BLaER1 treated with 17β-estradiol and CSF1 and Interleukin-3, amounts not matched to agents 10 nM and 100 nM (cell line): Measurements from ENCODE around the gene RTF1.

Source experiments
- H3K27ac ChIP-seq, 11 experiments: shearing (Covaris generic); formaldehyde crosslinking; 2 replicates each; pipeline ENCODE4 v1.8.1; 2022
- H3K27me3 ChIP-seq, 11 experiments: shearing (Covaris generic); formaldehyde crosslinking; 2 replicates each; pipeline ENCODE4 v1.8.1; 2022
- H3K36me3 ChIP-seq, 11 experiments: shearing (Covaris generic); formaldehyde crosslinking; 2 replicates each; pipeline ENCODE4 v1.8.1; 2022
- H3K4me1 ChIP-seq, 10 experiments: shearing (Covaris generic); formaldehyde crosslinking; 2 replicates each; pipeline ENCODE4 v1.8.1; 2022
- H3K4me2 ChIP-seq, 11 experiments: shearing (Covaris generic); formaldehyde crosslinking; 2 replicates each; pipeline ENCODE4 v1.8.1; 2022
- H3K4me3 ChIP-seq, 10 experiments: shearing (Covaris generic); formaldehyde crosslinking; 2 replicates each; pipeline ENCODE4 v1.8.1; 2022
- H3K9ac ChIP-seq, 11 experiments: shearing (Covaris generic); formaldehyde crosslinking; 2 replicates each; pipeline ENCODE4 v1.8.1; 2022
- H3K9me3 ChIP-seq, 11 experiments: shearing (Covaris generic); formaldehyde crosslinking; replicated peaks in 1 of 11; 2 replicates each; pipeline ENCODE4 v1.8.1; 2022
- H4K20me1 ChIP-seq, 11 experiments: shearing (Covaris generic); formaldehyde crosslinking; 2 replicates each; pipeline ENCODE4 v1.8.1; 2022
- Cebpa-rat ChIP-seq, 11 experiments: shearing (Covaris generic); IDR thresholded peaks; 2 replicates each; pipeline ENCODE4 v1.8.1; 2022

The RTF1 gene

DNA sequence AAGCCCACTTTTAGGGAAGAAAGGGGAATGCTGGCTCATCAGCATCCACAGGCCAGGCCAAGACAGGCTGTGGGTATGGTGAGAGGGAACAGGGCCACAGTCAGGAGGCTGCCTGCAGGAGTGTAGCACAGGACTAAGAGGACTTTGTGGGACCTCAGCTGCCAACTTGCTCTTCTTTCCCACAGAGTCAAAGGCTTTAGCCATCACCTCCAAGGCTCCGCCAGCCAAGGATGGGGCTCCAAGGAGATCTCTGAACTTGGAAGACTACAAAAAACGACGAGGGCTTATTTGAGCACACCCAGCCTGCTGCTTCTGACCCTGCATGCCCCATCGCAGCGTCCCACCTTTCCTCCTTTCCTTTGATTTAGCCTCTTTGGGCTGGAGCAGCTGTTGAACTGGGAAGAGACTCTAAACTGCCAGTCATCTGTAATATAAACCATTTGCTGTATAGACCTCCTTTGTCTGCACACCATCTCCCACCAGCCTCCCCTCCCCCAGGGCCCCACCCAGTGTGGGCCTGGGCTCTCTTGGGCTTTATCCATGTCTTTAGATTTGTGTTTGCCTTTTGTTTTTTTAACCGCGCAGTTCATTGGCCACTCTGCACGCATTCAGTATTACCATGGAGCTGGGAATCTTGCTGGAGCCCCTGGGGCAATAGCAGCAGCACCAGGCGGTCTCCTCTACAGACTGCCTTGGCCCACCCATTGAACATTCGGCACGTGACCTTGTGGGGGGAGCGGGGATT lies 63.7 kb downstream of the RTF1 start:
- Histone ChIP-seq H3K9ac (no peak overlapping the region), H3K9me3 (peaks cover 0 to 20% (median 14%) of the 10 kb centered on the region in 11 experiments; a peak in 15 of 22 replicates), H3K4me2 (no peak overlapping the region), H3K27ac (no peak overlapping the region), H4K20me1 (peaks cover 0 to 12% (median 0%) of the 10 kb centered on the region in 11 experiments; a peak in 4 of 22 replicates), H3K36me3 (peaks cover 74 to 92% (median 86%) of the 10 kb centered on the region in 11 experiments), H3K4me1 (peaks cover 0 to 16% (median 3%) of the 10 kb centered on the region in 10 experiments; a peak in 10 of 20 replicates), H3K4me3 (no peak overlapping the region), H3K27me3 (no peaks in the 10 kb centered on the region)
- no peak for TF ChIP-seq Cebpa-rat (IDR thresholded peaks at IDR 0.05)

DNA sequence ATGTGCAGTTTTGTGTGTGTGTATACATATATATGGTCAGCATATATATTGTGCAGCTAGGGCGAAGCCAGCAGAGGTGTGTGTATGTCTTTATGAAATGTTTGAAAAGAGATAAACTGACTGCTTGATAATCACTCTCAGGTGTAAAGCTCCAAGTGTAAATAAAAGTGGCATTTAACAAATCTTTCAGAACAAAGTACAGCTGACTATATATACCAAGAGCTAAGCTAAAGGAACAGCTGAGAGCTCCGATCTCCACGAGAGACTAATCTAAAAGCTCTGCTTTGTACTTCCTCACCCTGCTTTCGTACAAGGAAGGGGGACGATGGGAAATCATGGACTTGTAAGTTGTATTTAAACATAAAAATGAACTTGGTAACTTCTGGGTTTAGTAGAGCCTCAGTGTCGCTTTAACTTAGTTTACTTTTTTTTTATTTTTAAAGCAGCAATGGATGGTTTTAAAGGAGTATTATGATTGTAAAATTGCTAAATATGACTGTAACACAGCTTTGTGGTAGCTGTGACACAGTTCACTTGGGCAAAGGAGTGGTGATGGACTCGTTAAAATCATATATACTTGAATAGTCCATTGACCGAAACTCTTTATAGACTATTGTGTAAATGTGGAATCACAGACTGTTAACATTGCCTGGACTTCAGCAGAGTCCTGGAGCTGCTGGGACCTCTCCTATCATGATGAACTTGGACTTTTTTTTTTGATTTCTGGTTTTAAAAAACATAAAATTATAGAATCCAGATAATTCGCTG lies 65.4 kb downstream of the RTF1 start:
- Histone ChIP-seq H3K4me2 (0 out of 22 replicates have a peak overlapping the region, but pooled peaks of 1 of the 11 experiments have one; percentile 14), H3K9ac (no peak overlapping the region), H3K27ac (no peak overlapping the region)

DNA sequence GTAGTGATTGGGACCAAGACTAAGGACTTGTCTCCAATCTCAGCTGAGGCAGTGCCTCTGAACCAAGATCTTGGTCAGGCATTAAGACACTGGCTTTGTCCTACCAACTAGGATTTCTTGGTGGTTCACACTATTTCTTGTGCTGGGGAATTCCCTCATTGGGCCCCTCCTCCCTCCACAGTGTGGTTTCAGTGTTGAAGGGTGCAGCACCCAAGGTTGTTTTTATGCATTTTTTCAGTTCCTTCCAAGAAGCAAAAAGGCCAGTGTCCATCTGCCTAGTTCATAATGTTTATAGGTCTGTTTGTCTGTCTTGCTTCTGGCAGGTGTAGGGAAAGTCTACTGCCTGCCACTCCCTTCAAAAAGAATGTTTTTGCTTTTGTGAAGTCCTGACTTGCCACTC lies 66.2 kb downstream of the RTF1 start:
- peaks cover 0 to 12% (median 0%) of the 10 kb centered on the region in 11 experiments; a peak in 3 of 22 replicates for H4K20me1 ChIP-seq
- H3K27ac ChIP-seq = no peak overlapping the region
- peaks cover 0 to 20% (median 14%) of the 10 kb centered on the region in 11 experiments; a peak in 15 of 22 replicates for H3K9me3 ChIP-seq
- H3K4me2 ChIP-seq = peak overlapping the region in 3 of 11 experiments; percentile 14 to 48 (median 46); a peak in 3 of 22 replicates
- H3K4me1 ChIP-seq = peaks cover 0 to 16% (median 4%) of the 10 kb centered on the region in 10 experiments; a peak in 10 of 20 replicates
- TF ChIP-seq Cebpa-rat (IDR thresholded peaks at IDR 0.05) = no peak
- no peak overlapping the region for H3K4me3 ChIP-seq
- peak overlapping the region in 2 of 11 experiments; percentile 11 to 27; a peak in 1 of 22 replicates for H3K9ac ChIP-seq
- peaks cover 48 to 66% (median 60%) of the 10 kb centered on the region in 11 experiments for H3K36me3 ChIP-seq
- H3K27me3 ChIP-seq = no peaks in the 10 kb centered on the region

More for the DNA sequence above, 65.4 kb downstream of the RTF1 start:
- Histone ChIP-seq H3K4me1 (peaks cover 0 to 16% (median 4%) of the 10 kb centered on the region in 10 experiments; a peak in 10 of 20 replicates), H3K36me3 (peaks cover 56 to 74% (median 68%) of the 10 kb centered on the region in 11 experiments), H3K27me3 (no peaks in the 10 kb centered on the region), H3K9me3 (peaks cover 0 to 20% (median 14%) of the 10 kb centered on the region in 11 experiments; a peak in 15 of 22 replicates), H4K20me1 (peaks cover 0 to 12% (median 0%) of the 10 kb centered on the region in 11 experiments; a peak in 3 of 22 replicates), H3K4me3 (no peak overlapping the region)
- TF ChIP-seq Cebpa-rat (IDR thresholded peaks at IDR 0.05) = no peak

- peak overlapping the region in 2 of 11 experiments; percentile 0 to 26; a peak in 1 of 22 replicates for H3K27ac ChIP-seq
- H4K20me1 ChIP-seq = peaks cover 0 to 12% (median 0%) of the 10 kb centered on the region in 11 experiments; a peak in 3 of 22 replicates
- H3K9me3 ChIP-seq = peaks cover 0 to 20% (median 14%) of the 10 kb centered on the region in 11 experiments; a peak in 15 of 22 replicates
- H3K4me2 ChIP-seq = peak overlapping the region in 2 of 11 experiments; percentile 46 to 48; a peak in 3 of 22 replicates
- H3K4me3 ChIP-seq = no peak overlapping the region
- no peak for TF ChIP-seq Cebpa-rat (IDR thresholded peaks at IDR 0.05)
- H3K36me3 ChIP-seq = peaks cover 44 to 62% (median 56%) of the 10 kb centered on the region in 11 experiments
- H3K27me3 ChIP-seq = no peaks in the 10 kb centered on the region
- peaks cover 0 to 16% (median 4%) of the 10 kb centered on the region in 10 experiments; a peak in 10 of 20 replicates for H3K4me1 ChIP-seq
- peak overlapping the region in 2 of 11 experiments; percentile 11 to 27; a peak in 1 of 22 replicates for H3K9ac ChIP-seq
Measured at GRCh38 chr15:41483519-41483918, 66.6 kb downstream of the RTF1 start.

- Histone ChIP-seq H3K27me3 (no peaks in the 10 kb centered on the region), H3K4me2 (no peak overlapping the region), H3K27ac (no peak overlapping the region), H3K4me1 (peaks cover 3 to 22% (median 13%) of the 10 kb centered on the region in 10 experiments), H3K9ac (no peak overlapping the region), H3K36me3 (peaks cover 29 to 46% (median 41%) of the 10 kb centered on the region in 11 experiments), H3K9me3 (peaks cover 0 to 20% (median 14%) of the 10 kb centered on the region in 11 experiments; a peak in 15 of 22 replicates), H3K4me3 (no peak overlapping the region), H4K20me1 (peaks cover 0 to 12% (median 0%) of the 10 kb centered on the region in 11 experiments; a peak in 3 of 22 replicates)
- TF ChIP-seq Cebpa-rat (IDR thresholded peaks at IDR 0.05) = no peak
Measured at GRCh38 chr15:41484937-41485625, 68.2 kb downstream of the RTF1 start.

GRCh38 chr15:41486286-41486685 lies 69.4 kb downstream of the RTF1 start:
- H3K27me3 ChIP-seq = peaks cover 0 to 4% (median 1%) of the 10 kb centered on the region in 11 experiments; a peak in 6 of 22 replicates
- no peak overlapping the region for H3K4me2 ChIP-seq
- peaks cover 10 to 33% (median 24%) of the 10 kb centered on the region in 10 experiments for H3K4me1 ChIP-seq
- peaks cover 16 to 34% (median 29%) of the 10 kb centered on the region in 11 experiments for H3K36me3 ChIP-seq
- no peak overlapping the region for H3K9ac ChIP-seq
- H3K4me3 ChIP-seq = no peak overlapping the region
- H3K27ac ChIP-seq = no peak overlapping the region
- H4K20me1 ChIP-seq = peaks cover 0 to 12% (median 0%) of the 10 kb centered on the region in 11 experiments; a peak in 2 of 22 replicates
- peaks cover 0 to 17% (median 13%) of the 10 kb centered on the region in 11 experiments; a peak in 15 of 22 replicates for H3K9me3 ChIP-seq
- no peak for TF ChIP-seq Cebpa-rat (IDR thresholded peaks at IDR 0.05)

GRCh38 chr15:41487381-41487780 lies 70.5 kb downstream of the RTF1 start:
- H3K4me1 ChIP-seq = peaks cover 20 to 43% (median 33%) of the 10 kb centered on the region in 10 experiments
- no peak for TF ChIP-seq Cebpa-rat (IDR thresholded peaks at IDR 0.05)
- H3K4me2 ChIP-seq = no peak overlapping the region
- peaks cover 0 to 15% (median 11%) of the 10 kb centered on the region in 11 experiments; a peak in 15 of 22 replicates for H3K27me3 ChIP-seq
- peaks cover 6 to 23% (median 18%) of the 10 kb centered on the region in 11 experiments; a peak in 21 of 22 replicates for H3K36me3 ChIP-seq
- no peak overlapping the region for H3K9ac ChIP-seq
- H3K9me3 ChIP-seq = peaks cover 0 to 6% (median 3%) of the 10 kb centered on the region in 11 experiments; a peak in 8 of 22 replicates
- H3K4me3 ChIP-seq = no peak overlapping the region
- peaks cover 0 to 12% (median 0%) of the 10 kb centered on the region in 11 experiments; a peak in 2 of 22 replicates for H4K20me1 ChIP-seq
- no peak overlapping the region for H3K27ac ChIP-seq

DNA sequence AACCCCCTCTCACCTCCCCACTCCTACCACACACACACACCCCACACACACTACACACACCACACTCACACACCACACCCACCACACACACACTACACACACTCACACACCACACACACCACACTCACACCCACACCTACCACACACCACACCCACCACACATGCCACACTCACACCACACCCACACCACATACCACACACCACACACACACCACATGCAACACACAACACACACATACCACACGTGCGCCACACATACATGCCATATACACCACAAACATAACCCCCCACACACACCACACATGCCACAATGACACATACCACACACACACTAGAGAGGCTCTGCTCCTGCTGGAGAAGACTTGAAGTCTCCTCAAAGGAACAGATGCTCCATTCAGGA lies 70.9 kb downstream of the RTF1 start:
- H3K9ac ChIP-seq = no peak overlapping the region
- H3K4me1 ChIP-seq = peaks cover 24 to 44% (median 36%) of the 10 kb centered on the region in 10 experiments
- peaks cover 0 to 12% (median 0%) of the 10 kb centered on the region in 11 experiments; a peak in 2 of 22 replicates for H4K20me1 ChIP-seq

More for the DNA sequence above, 70.9 kb downstream of the RTF1 start:
- Histone ChIP-seq H3K27me3 (peaks cover 0 to 19% (median 15%) of the 10 kb centered on the region in 11 experiments; a peak in 15 of 22 replicates), H3K27ac (no peak overlapping the region), H3K4me3 (no peak overlapping the region), H3K36me3 (peaks cover 4 to 19% (median 13%) of the 10 kb centered on the region in 11 experiments; a peak in 19 of 22 replicates), H3K4me2 (no peak overlapping the region), H3K9me3 (peaks cover 0 to 3% (median 0%) of the 10 kb centered on the region in 11 experiments; a peak in 3 of 22 replicates)
- no peak for TF ChIP-seq Cebpa-rat (IDR thresholded peaks at IDR 0.05)
